CD14-positive monocyte (primary cell): Measurements from ENCODE around the gene ASIC2. TPM values are rescaled to one million over a fixed set of nuclear protein-coding genes. Genes with fewer than 3 reads are reported as not detected.

Experiments used
- DNase-seq, 3 donors: peaks; one replicate each; pipeline ENCODE4 v3.0.0-alpha.2; 2011 to 2022
- H2AFZ ChIP-seq: 2 replicates; pipeline ENCODE4 v1.6.0; 2012; ENCODE audit warnings: mild to moderate bottlenecking, low read depth, low read length, inconsistent platforms; ENCODE audit not compliant: insufficient read depth, poor library complexity, severe bottlenecking
- H3K27ac ChIP-seq, 2 donors: 1 replicate in 1 of 2; 2 replicates in 1 of 2; pipeline ENCODE4 v1.5.1; 2012 to 2013; ENCODE audit warnings: low read length in 2 of 2, control low read depth in 1 of 2, inconsistent platforms in 1 of 2, low read depth in 1 of 2, mild to moderate bottlenecking in 1 of 2
- H3K27me3 ChIP-seq, 2 donors: one replicate each; pipeline versions ENCODE4 v1.6.0 to v1.6.1; 2011 to 2013; ENCODE audit warnings: low read length in 2 of 2; ENCODE audit not compliant: control insufficient read depth in 2 of 2, insufficient read depth in 2 of 2
- H3K36me3 ChIP-seq, 2 donors: replicated peaks in 1 of 2; 1 replicate in 1 of 2; 2 replicates in 1 of 2; pipeline versions ENCODE4 v1.5.1 to v1.6.1; 2012 to 2013; ENCODE audit warnings: low read length in 2 of 2, control low read depth in 1 of 2, inconsistent platforms in 1 of 2, mild to moderate bottlenecking in 1 of 2; ENCODE audit not compliant: insufficient read depth in 2 of 2, control insufficient read depth in 1 of 2
- H3K4me1 ChIP-seq, 2 donors: 1 replicate in 1 of 2; 2 replicates in 1 of 2; pipeline versions ENCODE4 v1.5.1 to v1.6.1; 2012 to 2013; ENCODE audit warnings: low read length in 2 of 2, control low read depth in 1 of 2, inconsistent platforms in 1 of 2, mild to moderate bottlenecking in 1 of 2, moderate library complexity in 1 of 2; ENCODE audit not compliant: insufficient read depth in 2 of 2, control insufficient read depth in 1 of 2
- H3K4me2 ChIP-seq: replicated peaks from 2 replicates; pipeline ENCODE3; 2012; ENCODE audit warnings: low read length, moderate library complexity, mild to moderate bottlenecking; ENCODE audit not compliant: poor library complexity, severe bottlenecking; ENCODE audit errors: extremely low read depth
- H3K4me3 ChIP-seq, 3 experiments: fragments of 200-600 bp in 1 of 3; sonication (generic) in 1 of 3; replicated peaks in 1 of 3; 1 replicate in 2 of 3; 2 replicates in 1 of 3; pipeline ENCODE4 v1.5.1; 2011 to 2013; ENCODE audit warnings: low read length in 3 of 3, mild to moderate bottlenecking in 3 of 3, control low read depth in 2 of 3, low read depth in 2 of 3, inconsistent platforms in 1 of 3, moderate library complexity in 1 of 3
- H3K79me2 ChIP-seq: 2 replicates; pipeline ENCODE4 v1.6.0; 2012; ENCODE audit warnings: mild to moderate bottlenecking, control low read depth, inconsistent platforms, low read length, moderate library complexity; ENCODE audit not compliant: insufficient read depth
- H3K9ac ChIP-seq: 2 replicates; pipeline ENCODE4 v1.6.0; 2017; ENCODE audit warnings: low read length, mild to moderate bottlenecking; ENCODE audit not compliant: insufficient read depth, poor library complexity, severe bottlenecking
- H3K9me3 ChIP-seq, 2 donors: replicated peaks in 1 of 2; 1 replicate in 1 of 2; 2 replicates in 1 of 2; pipeline versions ENCODE4 v1.5.1 to v1.6.1; 2012 to 2013; ENCODE audit warnings: low read length in 2 of 2, control low read depth in 1 of 2; ENCODE audit not compliant: control insufficient read depth in 1 of 2, insufficient read depth in 1 of 2
- H4K20me1 ChIP-seq: 2 replicates; pipeline ENCODE4 v1.6.0; 2012; ENCODE audit warnings: mild to moderate bottlenecking, low read length, control low read depth, moderate library complexity; ENCODE audit not compliant: insufficient read depth
- H3K27ac Mint-ChIP-seq, 7 donors: one replicate each; pipeline ENCODE4 v1.8.0; 2020; ENCODE audit warnings: mild to moderate bottlenecking in 7 of 7, mixed read lengths in 7 of 7, moderate library complexity in 6 of 7, inconsistent platforms in 2 of 7
- H3K27me3 Mint-ChIP-seq, 3 donors: one replicate each; pipeline ENCODE4 v1.8.0; 2021 to 2022; ENCODE audit warnings: low read depth in 3 of 3, mild to moderate bottlenecking in 3 of 3, mixed read lengths in 3 of 3, moderate library complexity in 3 of 3, inconsistent platforms in 1 of 3
- H3K36me3 Mint-ChIP-seq, 2 donors: one replicate each; pipeline ENCODE4 v1.8.0; 2020; ENCODE audit warnings: mixed read lengths in 2 of 2, inconsistent platforms in 1 of 2, mild to moderate bottlenecking in 1 of 2
- H3K4me1 Mint-ChIP-seq: one replicate; pipeline ENCODE4 v1.8.0; 2020; ENCODE audit warnings: mild to moderate bottlenecking, mixed read lengths
- H3K4me3 Mint-ChIP-seq, 2 donors: one replicate each; pipeline ENCODE4 v1.8.0; 2020; ENCODE audit warnings: mild to moderate bottlenecking in 2 of 2, mixed read lengths in 2 of 2, moderate library complexity in 1 of 2
- H3K9me3 Mint-ChIP-seq, 7 donors: one replicate each; pipeline ENCODE4 v1.8.0; 2020 to 2022; ENCODE audit warnings: mixed read lengths in 7 of 7, mild to moderate bottlenecking in 6 of 7, moderate library complexity in 6 of 7, inconsistent platforms in 2 of 7
- CTCF ChIP-seq: fragments of 200-600 bp; IDR thresholded peaks from one replicate; pipeline ENCODE4 v1.8.0; 2022; ENCODE audit warnings: antibody characterized with exemption, mild to moderate bottlenecking
- WGBS: methylation state at CpG from one replicate; pipeline ENCODE4 v1.1.5; 2013; ENCODE audit warnings: missing lambda C conversion rate; ENCODE audit not compliant: insufficient coverage; 5-methylcytosine and 5-hydroxymethylcytosine counted together
- intact Hi-C, 2 donors: fragments of 100-400 bp; cut with micrococcal nuclease; formaldehyde crosslinking; loops; one replicate each; pipeline versions ENCODE4 v1.15.0 to v1.15.1; 2023
- polyA plus RNA-seq, 3 donors: library from polyadenylated mRNA; depleted of rRNA in 1 of 3; unstranded in 2 of 3; stranded (reverse) in 1 of 3; fragments of 300-500 nt in 2 of 3; fragments of >200 nt in 1 of 3; fragmentation: Illumina TruSeq in 2 of 3; gene quantifications; 1 replicate in 2 of 3; 2 replicates in 1 of 3; pipeline ENCODE4 v1.2.3, GENCODE V29; 2012 to 2021

The ASIC2 gene
- polyA plus RNA-seq, 3 donors: not detected

- Histone ChIP-seq H3K4me2 (no peak overlapping the region), H2AFZ (no peak overlapping the region), H3K36me3 (no peaks in the 10 kb centered on the region), H3K4me3 (no peak overlapping the region), H3K4me1 (no peaks in the 10 kb centered on the region), H3K9ac (no peak overlapping the region), H4K20me1 (no peaks in the 10 kb centered on the region), H3K27me3 (no peaks in the 10 kb centered on the region), H3K27ac (no peak overlapping the region), H3K79me2 (no peaks in the 10 kb centered on the region), H3K9me3 (no peaks in the 10 kb centered on the region)
- Mint-ChIP-seq H3K4me1 (no peaks in the 10 kb centered on the region), H3K27ac (no peak overlapping the region), H3K27me3 (peaks cover 5 to 9% (median 6%) of the 10 kb centered on the region in 3 donors), H3K36me3 (no peaks in the 10 kb centered on the region), H3K9me3 (peaks cover 0 to 3% (median 0%) of the 10 kb centered on the region in 7 donors), H3K4me3 (no peak overlapping the region)
- WGBS: 100% methylated on average over 1 of the region's 2 CpGs
- intact Hi-C loops: no loop called here
- no peak for TF ChIP-seq CTCF
- no peak for DNase-seq
These were observed 239.4 kb downstream of the ASIC2 start for GRCh38 chr17:33053676-33054075.

GRCh38 chr17:33052856-33053255 is 240.2 kb downstream of the ASIC2 start:
- Histone ChIP-seq H3K27ac (no peak overlapping the region), H3K27me3 (no peaks in the 10 kb centered on the region), H3K4me2 (no peak overlapping the region), H3K4me3 (no peak overlapping the region), H3K9me3 (no peaks in the 10 kb centered on the region), H3K79me2 (no peaks in the 10 kb centered on the region), H3K36me3 (no peaks in the 10 kb centered on the region), H4K20me1 (no peaks in the 10 kb centered on the region), H2AFZ (no peak overlapping the region), H3K4me1 (no peaks in the 10 kb centered on the region), H3K9ac (no peak overlapping the region)
- intact Hi-C loops: no loop called here
- no peak for DNase-seq
- TF ChIP-seq CTCF: no peak
- H3K4me1 Mint-ChIP-seq: no peaks in the 10 kb centered on the region
- no peak overlapping the region for H3K27ac Mint-ChIP-seq
- peaks cover 5 to 9% (median 6%) of the 10 kb centered on the region in 3 donors for H3K27me3 Mint-ChIP-seq
- no peaks in the 10 kb centered on the region for H3K9me3 Mint-ChIP-seq
- 80% methylated on average over 1 of the region's 4 CpGs for WGBS
- no peak overlapping the region for H3K4me3 Mint-ChIP-seq
- no peaks in the 10 kb centered on the region for H3K36me3 Mint-ChIP-seq
